Measurements from ENCODE around the gene RASSF8.
A peak's percentile ranks its signal among the peaks of the same experiment; 100 is the strongest.

The RASSF8 gene

GRCh38 chr12:26118308-26118707, 159.8 kb downstream of the RASSF8 start:
- TF ChIP-seq, protein P1, sequence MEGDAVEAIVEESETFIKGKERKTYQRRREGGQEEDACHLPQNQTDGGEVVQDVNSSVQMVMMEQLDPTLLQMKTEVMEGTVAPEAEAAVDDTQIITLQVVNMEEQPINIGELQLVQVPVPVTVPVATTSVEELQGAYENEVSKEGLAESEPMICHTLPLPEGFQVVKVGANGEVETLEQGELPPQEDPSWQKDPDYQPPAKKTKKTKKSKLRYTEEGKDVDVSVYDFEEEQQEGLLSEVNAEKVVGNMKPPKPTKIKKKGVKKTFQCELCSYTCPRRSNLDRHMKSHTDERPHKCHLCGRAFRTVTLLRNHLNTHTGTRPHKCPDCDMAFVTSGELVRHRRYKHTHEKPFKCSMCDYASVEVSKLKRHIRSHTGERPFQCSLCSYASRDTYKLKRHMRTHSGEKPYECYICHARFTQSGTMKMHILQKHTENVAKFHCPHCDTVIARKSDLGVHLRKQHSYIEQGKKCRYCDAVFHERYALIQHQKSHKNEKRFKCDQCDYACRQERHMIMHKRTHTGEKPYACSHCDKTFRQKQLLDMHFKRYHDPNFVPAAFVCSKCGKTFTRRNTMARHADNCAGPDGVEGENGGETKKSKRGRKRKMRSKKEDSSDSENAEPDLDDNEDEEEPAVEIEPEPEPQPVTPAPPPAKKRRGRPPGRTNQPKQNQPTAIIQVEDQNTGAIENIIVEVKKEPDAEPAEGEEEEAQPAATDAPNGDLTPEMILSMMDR (IDR thresholded peaks at IDR 0.05; ENCODE audit: low read depth, low read length): no peak
- no peak overlapping the region for H3K4me3 ChIP-seq (ENCODE audit: low read depth, low read length)

GRCh38 chr12:26119391-26119989, 161.0 kb downstream of the RASSF8 start:
- H3K4me3 ChIP-seq (ENCODE audit: low read depth, low read length): no peak overlapping the region
- TF ChIP-seq, protein P1 (IDR thresholded peaks at IDR 0.05; ENCODE audit: low read depth, low read length): peak; percentile 44; the same call in 1 of the 2 replicates

DNA sequence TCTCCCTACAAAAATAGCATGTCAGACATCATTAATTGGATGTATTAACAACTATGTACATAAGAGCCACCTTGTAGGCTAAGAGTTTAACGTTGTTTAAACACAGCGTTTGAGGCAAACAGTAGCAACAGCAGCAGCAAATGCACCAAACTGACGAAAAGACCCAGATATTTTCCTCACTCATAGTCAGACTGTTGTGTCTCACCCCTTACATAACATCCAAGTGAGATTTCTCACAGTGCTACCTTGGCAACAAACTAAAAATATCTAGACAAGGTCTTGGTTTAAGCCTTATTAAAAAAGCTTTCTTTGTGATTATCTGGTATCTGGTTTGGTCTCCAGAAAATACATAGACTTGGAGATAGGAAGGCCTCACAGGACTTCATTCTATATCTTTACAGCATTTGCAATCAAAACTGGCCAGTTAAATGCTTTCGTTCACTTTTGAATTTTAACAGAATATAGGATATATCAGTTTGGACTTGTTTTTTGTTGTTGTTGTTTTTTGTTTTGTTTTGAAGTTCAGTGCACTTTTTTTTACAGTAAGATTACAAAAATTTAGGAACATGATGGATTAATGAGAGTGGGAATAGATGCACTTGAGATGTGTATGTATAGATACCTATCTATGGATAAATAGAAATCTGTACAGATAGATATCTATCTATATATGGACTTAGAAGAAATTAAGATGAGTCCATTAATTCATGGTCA, 162.2 kb downstream of the RASSF8 start:
- TF ChIP-seq, protein P1 (IDR thresholded peaks at IDR 0.05; ENCODE audit: low read depth, low read length): no peak
- no peak overlapping the region for H3K4me3 ChIP-seq (ENCODE audit: low read depth, low read length)

GRCh38 chr12:26121323-26122060, 163.0 kb downstream of the RASSF8 start:
- peak overlapping the region; percentile 41 for H3K4me3 ChIP-seq (ENCODE audit: low read depth, low read length)
- TF ChIP-seq, protein P1 (IDR thresholded peaks at IDR 0.05; ENCODE audit: low read depth, low read length): no peak

GRCh38 chr12:26122061-26122680, 163.7 kb downstream of the RASSF8 start:
- peak overlapping the region; percentile 62 for H3K4me3 ChIP-seq (ENCODE audit: low read depth, low read length)
- TF ChIP-seq, protein P1 (IDR thresholded peaks at IDR 0.05; ENCODE audit: low read depth, low read length): no peak

DNA sequence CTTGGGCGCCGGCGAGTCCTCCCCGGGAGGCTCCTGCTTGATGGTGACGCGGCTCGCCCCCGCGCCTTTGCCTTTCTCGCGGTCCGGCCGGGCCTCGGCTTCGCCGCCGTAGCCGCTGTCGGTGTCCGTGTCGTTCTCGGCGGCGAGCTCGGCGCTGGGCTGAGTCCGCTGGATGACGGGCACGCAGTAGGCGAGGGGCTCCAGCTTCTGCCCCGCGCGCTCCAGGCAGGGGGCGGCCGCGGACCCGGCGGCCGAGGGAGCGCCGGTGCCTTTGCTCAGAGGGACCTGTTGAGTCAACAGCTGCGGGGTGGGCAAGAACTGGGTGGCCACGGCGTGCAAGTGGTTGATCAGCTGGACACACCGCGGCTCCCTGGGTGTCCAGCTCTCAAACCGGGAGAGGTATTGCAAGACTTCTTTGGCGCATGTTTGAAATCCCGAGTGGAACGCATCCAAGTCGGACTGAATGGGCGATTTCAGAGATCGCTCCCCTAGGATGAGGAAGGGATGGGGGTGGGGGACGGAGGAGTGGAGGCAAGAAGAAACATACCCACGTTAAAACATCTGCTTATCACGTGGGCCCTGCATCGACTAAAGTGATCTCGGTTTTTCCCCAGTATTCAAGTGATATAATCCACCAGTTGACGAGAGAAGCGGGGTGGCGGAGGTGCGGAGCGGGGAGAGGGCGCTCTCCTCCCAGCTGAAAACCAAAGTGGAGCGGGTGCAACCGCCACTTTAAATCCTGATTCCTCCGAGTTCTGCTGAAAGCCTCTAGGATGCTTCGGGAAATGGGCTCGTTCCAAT, 164.4 kb downstream of the RASSF8 start:
- peak overlapping the region; percentile 62 for H3K4me3 ChIP-seq (ENCODE audit: low read depth, low read length)
- TF ChIP-seq, protein P1 (IDR thresholded peaks at IDR 0.05; ENCODE audit: low read depth, low read length): peak; percentile 18; the same call in 1 of the 2 replicates

Data from WI38 (cell line).